A673 (cell line): ENCODE results near the gene SLC5A1. TPM values are rescaled to one million over a fixed set of nuclear protein-coding genes. Genes with fewer than 3 reads are reported as not detected.
"Not testable (repeated sequence)": the region's sequence is repeated elsewhere in the genome, so short reads cannot be mapped to it uniquely, and the experiment has no call there.

Experiments used
- BruUV-seq: library from RNA; stranded (reverse); fragments of 400-500 nt; replicated peaks from 2 replicates; lab custom pipeline; 2021; lab: Mats Ljungman, UMichigan
- CTCF ChIA-PET: fragments of 300-600 bp; sonication (Branson Sonifier 250); formaldehyde crosslinking; loops from one replicate; lab custom pipeline; 2022; ENCODE audit warnings: antibody characterized with exemption; lab: Charles Lee
- POLR2A ChIA-PET: fragments of 300-600 bp; sonication (Branson Sonifier 250); formaldehyde crosslinking; loops from one replicate; lab custom pipeline; 2022; ENCODE audit warnings: antibody characterized with exemption; ENCODE audit not compliant: low non-redundant PET; lab: Charles Lee
- DNase-seq: peaks from one replicate; pipeline ENCODE4 v3.0.0-alpha.2; 2015; ENCODE audit warnings: low spot score
- H3K27ac ChIP-seq: fragments of 200-600 bp; sonication (generic); 2 replicates; pipeline ENCODE4 v1.5.1; 2016; ENCODE audit warnings: mixed run types, low read depth, mild to moderate bottlenecking, mixed read lengths, antibody characterized with exemption, low read length; ENCODE audit not compliant: poor library complexity, severe bottlenecking
- H3K27me3 ChIP-seq: fragments of 200-600 bp; sonication (generic); replicated peaks from 2 replicates; pipeline ENCODE4 v1.6.1; 2017; ENCODE audit warnings: mixed run types, low read depth, mild to moderate bottlenecking, mixed read lengths, antibody characterized with exemption, low read length; ENCODE audit not compliant: insufficient read depth, poor library complexity
- H3K36me3 ChIP-seq: fragments of 200-600 bp; sonication (generic); 2 replicates; pipeline ENCODE4 v1.6.1; 2016; ENCODE audit warnings: mixed run types, mild to moderate bottlenecking, mixed read lengths, antibody characterized with exemption, low read length; ENCODE audit not compliant: insufficient read depth, poor library complexity, severe bottlenecking
- H3K4me1 ChIP-seq: fragments of 200-600 bp; sonication (generic); 2 replicates; pipeline ENCODE4 v1.6.1; 2017; ENCODE audit warnings: mixed run types, mild to moderate bottlenecking, mixed read lengths, antibody characterized with exemption, low read length; ENCODE audit not compliant: insufficient read depth, poor library complexity, severe bottlenecking
- H3K4me3 ChIP-seq: fragments of 200-600 bp; sonication (generic); 2 replicates; pipeline ENCODE4 v1.5.1; 2016; ENCODE audit warnings: low read depth, mixed run types, mild to moderate bottlenecking, mixed read lengths, low read length; ENCODE audit not compliant: poor library complexity, severe bottlenecking
- H3K9me3 ChIP-seq: fragments of 200-600 bp; sonication (generic); 2 replicates; pipeline ENCODE4 v1.6.1; 2016; ENCODE audit warnings: mixed run types, low read depth, mild to moderate bottlenecking, mixed read lengths, antibody characterized with exemption, low read length; ENCODE audit not compliant: poor library complexity, severe bottlenecking
- EZH2 ChIP-seq: fragments of 200-600 bp; sonication (generic); IDR thresholded peaks from 2 replicates; pipeline ENCODE4 v1.6.1; 2017; ENCODE audit warnings: borderline replicate concordance, low read depth, mild to moderate bottlenecking, mixed read lengths, antibody characterized with exemption, low read length; ENCODE audit not compliant: poor library complexity, severe bottlenecking
- intact Hi-C: fragments of 100-400 bp; cut with micrococcal nuclease; formaldehyde crosslinking; loops from one replicate; pipeline ENCODE4 v1.10.0; 2022; ENCODE audit not compliant: unreplicated experiment
- total RNA-seq: library from RNA; stranded (reverse); gene quantifications from 2 replicates; pipeline ENCODE4 v1.2.3, GENCODE V29; 2021
- TF ChIP-seq, protein P1 (sequence below): fragments of 300-800, 200-600 bp; sonication (generic); conservative IDR thresholded peaks from 2 replicates; pipeline ENCODE4 v1.5.1; 2017; ENCODE audit warnings: low read depth, mild to moderate bottlenecking, antibody characterized with exemption, low read length, moderate library complexity, mixed read lengths

SLC5A1 gene
- total RNA-seq, 1 experiment from 2014 or later = not detected

DNA sequence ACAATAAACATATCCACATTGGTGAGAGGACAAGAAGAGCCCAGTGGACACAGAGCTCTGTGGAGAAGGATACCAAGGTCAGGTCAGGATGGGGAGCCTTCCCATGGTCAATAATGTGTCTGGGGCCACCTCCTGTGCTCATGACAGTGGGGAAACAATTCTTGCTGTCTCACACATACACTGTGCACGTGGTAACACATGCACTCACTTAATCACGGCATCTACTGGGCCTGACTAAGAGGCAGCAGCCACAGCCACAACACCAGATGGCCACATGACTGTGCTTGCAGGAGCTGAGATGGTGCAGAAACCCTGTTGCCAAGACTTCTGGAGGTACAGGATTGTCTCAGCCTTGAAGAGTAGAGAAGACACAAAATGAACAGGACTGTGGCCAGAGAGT lies 87.4 kb downstream of the SLC5A1 start:
- Histone ChIP-seq H3K9me3 (no peaks in the 10 kb centered on the region), H3K27me3 (no peaks in the 10 kb centered on the region), H3K4me1 (no peaks in the 10 kb centered on the region), H3K4me3 (no peak overlapping the region), H3K36me3 (no peaks in the 10 kb centered on the region), H3K27ac (no peak overlapping the region)
- CTCF ChIA-PET = no interaction called here
- BruUV-seq = no TSS peak
- TF ChIP-seq EZH2 = no peak
- TF ChIP-seq, protein P1, sequence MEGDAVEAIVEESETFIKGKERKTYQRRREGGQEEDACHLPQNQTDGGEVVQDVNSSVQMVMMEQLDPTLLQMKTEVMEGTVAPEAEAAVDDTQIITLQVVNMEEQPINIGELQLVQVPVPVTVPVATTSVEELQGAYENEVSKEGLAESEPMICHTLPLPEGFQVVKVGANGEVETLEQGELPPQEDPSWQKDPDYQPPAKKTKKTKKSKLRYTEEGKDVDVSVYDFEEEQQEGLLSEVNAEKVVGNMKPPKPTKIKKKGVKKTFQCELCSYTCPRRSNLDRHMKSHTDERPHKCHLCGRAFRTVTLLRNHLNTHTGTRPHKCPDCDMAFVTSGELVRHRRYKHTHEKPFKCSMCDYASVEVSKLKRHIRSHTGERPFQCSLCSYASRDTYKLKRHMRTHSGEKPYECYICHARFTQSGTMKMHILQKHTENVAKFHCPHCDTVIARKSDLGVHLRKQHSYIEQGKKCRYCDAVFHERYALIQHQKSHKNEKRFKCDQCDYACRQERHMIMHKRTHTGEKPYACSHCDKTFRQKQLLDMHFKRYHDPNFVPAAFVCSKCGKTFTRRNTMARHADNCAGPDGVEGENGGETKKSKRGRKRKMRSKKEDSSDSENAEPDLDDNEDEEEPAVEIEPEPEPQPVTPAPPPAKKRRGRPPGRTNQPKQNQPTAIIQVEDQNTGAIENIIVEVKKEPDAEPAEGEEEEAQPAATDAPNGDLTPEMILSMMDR = no peak
- POLR2A ChIA-PET = no interaction called here
- intact Hi-C loops = no loop called here
- DNase-seq = no peak

DNA sequence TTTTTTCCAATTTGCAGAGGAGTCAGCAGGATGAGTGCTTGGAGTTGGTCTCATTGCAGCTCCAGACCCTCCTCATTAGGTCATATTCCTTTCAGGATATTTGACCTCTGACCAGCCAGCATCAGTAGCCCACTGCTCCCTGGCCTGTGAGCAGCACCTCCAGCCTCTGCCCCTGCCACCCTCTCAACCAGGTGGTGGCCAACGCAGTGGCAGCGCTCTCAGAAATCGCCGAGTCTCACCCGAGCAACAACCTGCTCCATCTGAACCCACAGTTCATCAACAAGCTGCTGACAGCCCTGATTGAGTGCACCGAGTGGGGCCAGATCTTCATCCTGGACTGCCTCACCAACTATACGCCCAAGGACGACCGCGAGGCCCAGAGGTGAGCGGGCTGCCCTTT lies 89.1 kb downstream of the SLC5A1 start:
- TF ChIP-seq, protein P1 = no peak
- no peak for TF ChIP-seq EZH2
- H3K4me3 ChIP-seq = no peak overlapping the region
- ChIA-PET POLR2A (no interaction called here), CTCF (interaction anchor here (0.6 kb wide), 1 partner anchor 316 kb away, joined by 4 read pairs; no protein-coding TSS in a partner anchor)
- BruUV-seq = no TSS peak
- H3K4me1 ChIP-seq = no peaks in the 10 kb centered on the region
- H3K36me3 ChIP-seq = no peaks in the 10 kb centered on the region
- H3K27me3 ChIP-seq = no peaks in the 10 kb centered on the region
- no peak for DNase-seq
- H3K9me3 ChIP-seq = no peaks in the 10 kb centered on the region
- H3K27ac ChIP-seq = no peak overlapping the region
- intact Hi-C loops = no loop called here

DNA sequence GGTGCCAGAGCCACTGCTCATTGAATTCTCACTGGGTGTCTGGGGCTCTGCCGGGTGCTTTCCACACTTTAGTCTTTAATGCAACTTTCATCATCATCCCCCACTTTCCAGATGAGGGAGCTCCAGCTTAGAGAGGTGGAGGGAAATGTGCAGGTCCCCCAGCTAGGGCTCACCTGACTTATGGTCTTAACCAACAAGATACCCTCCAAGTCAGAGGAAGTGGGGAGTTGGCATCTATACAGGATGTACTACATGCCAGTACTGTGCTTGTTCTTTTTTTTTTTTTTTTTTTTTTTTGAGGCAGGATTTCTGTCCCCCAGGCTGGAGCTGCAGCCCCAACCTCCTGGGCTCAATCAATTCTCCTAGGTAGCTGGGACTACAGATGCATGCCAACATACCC lies 89.7 kb downstream of the SLC5A1 start:
- CTCF ChIA-PET = interaction anchor here (0.6 kb wide), 1 partner anchor 386 kb away, joined by 3 read pairs; no protein-coding TSS in a partner anchor
- intact Hi-C loops = no loop called here
- DNase-seq = no peak
- H3K36me3 ChIP-seq = no peaks in the 10 kb centered on the region
- POLR2A ChIA-PET = interaction anchor here (0.6 kb wide), 1 partner anchor 12 kb away, joined by 3 read pairs; no protein-coding TSS in a partner anchor
- TF ChIP-seq, protein P1 = no peak
- no peak for TF ChIP-seq EZH2
- H3K27me3 ChIP-seq = no peaks in the 10 kb centered on the region
- H3K9me3 ChIP-seq = no peaks in the 10 kb centered on the region
- H3K4me1 ChIP-seq = no peaks in the 10 kb centered on the region
- no peak overlapping the region for H3K4me3 ChIP-seq
- no peak overlapping the region for H3K27ac ChIP-seq
- BruUV-seq = no TSS peak

DNA sequence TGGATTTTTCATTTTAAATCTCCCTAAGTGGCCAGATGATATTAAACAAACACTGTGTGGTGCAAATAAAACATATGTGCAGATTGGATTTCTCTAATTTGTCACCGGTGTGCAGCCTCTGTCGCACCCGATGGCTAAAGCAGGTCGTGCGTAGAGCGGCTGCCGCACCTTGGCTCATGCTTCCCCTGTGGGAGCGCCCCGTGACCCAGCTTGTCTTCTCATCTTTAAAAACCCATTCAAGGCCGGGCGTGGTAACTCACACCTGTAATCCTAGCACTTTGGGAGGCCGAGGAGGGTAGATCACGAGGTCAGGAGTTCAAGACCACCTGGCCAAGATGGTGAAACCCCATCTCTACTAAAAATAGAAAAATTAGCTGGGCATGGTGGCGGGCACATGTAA lies 91.7 kb downstream of the SLC5A1 start:
- intact Hi-C loops, H3K9me3 ChIP-seq, BruUV-seq, POLR2A ChIA-PET, CTCF ChIA-PET, H3K27ac ChIP-seq, H3K4me3 ChIP-seq, H3K36me3 ChIP-seq, H3K4me1 ChIP-seq, DNase-seq: not testable (repeated sequence)
- peaks cover 12% of the 10 kb centered on the region for H3K27me3 ChIP-seq

DNA sequence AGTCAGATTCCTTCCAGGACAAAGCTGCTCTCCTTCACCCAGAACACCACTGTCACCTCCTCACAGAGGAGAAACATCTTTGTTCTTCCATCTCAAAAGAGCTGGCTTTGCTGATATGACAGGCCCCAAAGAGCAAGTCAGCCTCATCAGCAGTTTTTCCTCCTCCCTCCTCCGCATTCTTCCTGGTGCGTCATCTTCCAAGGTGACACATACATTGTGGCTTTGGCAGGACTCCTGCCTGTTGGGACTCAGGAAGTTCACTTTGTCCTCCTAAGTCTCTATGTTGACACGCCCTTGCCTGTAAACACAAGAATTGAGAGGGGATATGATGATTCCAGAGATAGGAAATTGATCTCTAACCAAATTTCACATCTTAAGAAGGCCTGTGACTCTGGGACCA lies 92.9 kb downstream of the SLC5A1 start:
- POLR2A ChIA-PET, H3K4me1 ChIP-seq, H3K9me3 ChIP-seq, H3K36me3 ChIP-seq, DNase-seq, H3K4me3 ChIP-seq, BruUV-seq, intact Hi-C loops, H3K27ac ChIP-seq, CTCF ChIA-PET: not testable (repeated sequence)
- H3K27me3 ChIP-seq = peaks cover 12% of the 10 kb centered on the region
